CD4-positive, alpha-beta T cell treated with Interleukin-17A for 1 hour (primary cell): Measurements from ENCODE around the gene GOLGA6L7.
A peak's percentile ranks its signal among the peaks of the same experiment; 100 is the strongest.
"Not testable (repeated sequence)": the region's sequence is repeated elsewhere in the genome, so short reads cannot be mapped to it uniquely, and the experiment has no call there.

Experiments
- DNase-seq: peaks from one replicate; pipeline ENCODE4 v3.0.0-alpha.2; 2020

The GOLGA6L7 gene, protein sequence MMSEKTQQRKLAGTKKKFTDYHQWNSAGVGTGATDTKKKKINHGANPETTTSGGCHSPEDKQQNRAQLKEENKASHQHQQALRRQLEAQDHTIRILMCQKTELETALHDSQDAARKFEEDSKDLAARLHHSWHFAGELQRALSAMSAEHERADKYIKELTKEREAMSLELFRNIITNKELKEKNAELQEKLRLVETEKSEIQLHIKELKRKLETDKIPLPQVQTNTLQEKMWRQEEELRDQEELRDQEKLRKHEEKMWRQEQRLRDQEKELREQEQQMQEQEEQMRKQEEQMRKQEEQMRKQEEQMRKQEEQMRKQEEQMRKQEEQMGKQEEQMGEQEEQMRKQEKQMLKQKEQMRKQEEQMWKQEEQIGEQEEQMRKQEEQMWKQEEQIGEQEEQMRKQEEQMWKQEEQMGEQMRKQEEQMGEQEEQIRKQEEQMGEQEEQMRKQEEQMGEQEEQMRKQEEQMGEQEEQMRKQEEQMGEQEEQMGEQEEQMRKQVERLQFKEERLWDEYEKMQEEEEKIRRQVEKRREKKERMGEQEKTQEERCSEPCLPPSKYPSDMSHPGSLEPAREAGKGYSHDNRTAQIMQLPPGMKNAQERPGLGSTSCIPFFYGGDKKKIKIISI

DNA sequence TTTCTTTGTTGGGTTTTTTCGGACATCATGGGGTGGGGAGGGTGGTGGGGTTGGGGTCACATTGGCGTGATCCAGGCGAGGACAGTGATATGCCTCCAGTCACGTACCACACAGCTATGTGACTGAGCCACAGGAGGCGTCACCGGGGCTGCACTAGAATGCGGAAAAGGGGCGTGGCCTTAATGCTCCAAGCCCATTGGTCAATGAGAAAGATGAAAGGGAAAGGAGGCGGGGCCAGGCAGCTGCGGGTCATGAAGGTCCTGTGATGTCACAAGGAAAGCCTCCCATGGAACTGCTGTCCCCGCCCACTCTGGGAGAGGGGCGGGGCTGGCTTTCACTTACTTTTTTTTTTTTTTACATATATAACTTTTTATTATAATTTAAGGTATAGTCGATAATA lies at the start of gene GOLGA6L7:
Gene GOLGA6L7 (minus strand): TSS at position 124 of the 400 bp plus-strand sequence. CDS start 95 bp downstream, at position 29.
- DNase-seq, result not testable (repeated sequence)

DNA sequence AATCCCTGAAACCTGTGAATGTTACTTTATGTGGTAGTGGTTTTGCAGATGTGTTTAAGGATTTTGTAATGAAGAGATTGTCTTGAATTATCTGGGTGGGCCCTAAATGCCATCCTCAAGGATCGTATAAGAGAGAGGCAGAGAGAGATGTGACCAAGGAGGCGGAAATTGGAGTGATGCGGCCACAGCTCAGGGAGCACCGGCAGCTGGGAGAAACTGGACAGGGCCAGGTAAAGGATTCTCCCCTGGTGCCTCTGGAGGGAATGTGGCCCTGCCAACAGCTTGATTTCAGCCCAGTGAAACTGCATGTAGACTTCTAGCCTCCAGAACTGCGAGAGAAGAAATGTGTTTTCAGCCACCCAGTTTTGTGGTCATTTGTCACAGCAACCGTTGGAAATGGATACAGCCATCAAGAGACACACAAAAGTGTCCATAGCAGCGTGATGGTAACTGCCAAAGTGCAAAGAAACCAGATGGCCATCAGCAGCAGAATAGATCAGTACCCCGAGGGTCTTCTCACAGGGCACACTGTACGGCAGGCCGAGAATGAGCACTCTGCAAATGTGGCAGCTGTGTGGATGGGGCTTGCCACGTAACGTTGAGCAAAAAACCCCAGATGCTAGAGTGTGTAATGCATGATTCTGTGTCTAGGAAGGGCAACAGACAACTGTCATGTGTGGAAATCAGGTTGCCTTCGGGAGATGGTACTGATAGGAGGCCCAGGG lies 49.6 kb upstream of the GOLGA6L7 start:
- DNase-seq, result no peak

DNA sequence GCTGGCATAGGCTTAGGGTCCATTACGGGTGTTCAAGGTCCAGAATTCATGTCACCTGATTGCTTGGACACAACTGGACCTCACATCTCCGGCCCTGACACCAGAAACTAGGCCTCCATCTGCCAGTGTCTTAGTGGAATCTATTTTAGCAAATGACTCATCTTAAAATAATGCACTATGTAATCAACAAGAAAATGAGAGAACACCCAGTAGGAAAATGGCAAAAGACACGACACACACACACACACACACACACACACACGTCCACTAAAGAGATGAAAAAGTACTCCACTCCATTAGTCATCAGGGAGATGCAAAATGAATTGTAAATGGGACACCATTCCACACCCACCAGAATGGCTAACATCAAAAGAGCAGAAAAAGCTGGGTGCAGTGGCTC lies 48.5 kb upstream of the GOLGA6L7 start:
- no peak for DNase-seq

DNA sequence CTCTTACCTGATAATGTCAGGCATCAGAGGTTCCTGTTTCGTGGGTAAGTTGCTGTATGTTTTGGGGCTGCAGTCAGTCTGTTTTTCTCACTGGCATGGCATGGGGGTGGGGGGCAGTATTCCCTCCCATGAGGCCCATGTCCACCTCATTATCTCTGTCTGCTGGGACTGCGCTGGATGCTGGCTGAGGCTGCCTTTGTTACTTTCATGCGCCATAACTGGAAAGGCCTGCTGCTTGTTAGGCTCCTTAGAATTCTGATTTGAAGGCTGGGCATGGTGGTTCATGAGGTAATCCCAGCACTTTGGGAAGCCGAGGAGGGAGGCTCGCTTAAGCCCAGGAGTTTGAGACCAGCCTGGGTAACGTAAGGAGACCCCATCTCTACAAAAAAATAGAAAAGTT lies 47.1 kb upstream of the GOLGA6L7 start:
- DNase-seq, result no peak

GRCh38 chr15:28895146-28895545 lies 46.7 kb upstream of the GOLGA6L7 start:
- no peak for DNase-seq

- no peak for DNase-seq
Measured at GRCh38 chr15:28894631-28895030, 46.2 kb upstream of the GOLGA6L7 start.

- DNase-seq, result no peak
Measured at GRCh38 chr15:28892789-28893610, 44.6 kb upstream of the GOLGA6L7 start.

GRCh38 chr15:28891588-28891987 lies 43.1 kb upstream of the GOLGA6L7 start:
- DNase-seq, result no peak

- DNase-seq, result peak; percentile 38
Measured at GRCh38 chr15:28890711-28891495, 42.5 kb upstream of the GOLGA6L7 start.

DNA sequence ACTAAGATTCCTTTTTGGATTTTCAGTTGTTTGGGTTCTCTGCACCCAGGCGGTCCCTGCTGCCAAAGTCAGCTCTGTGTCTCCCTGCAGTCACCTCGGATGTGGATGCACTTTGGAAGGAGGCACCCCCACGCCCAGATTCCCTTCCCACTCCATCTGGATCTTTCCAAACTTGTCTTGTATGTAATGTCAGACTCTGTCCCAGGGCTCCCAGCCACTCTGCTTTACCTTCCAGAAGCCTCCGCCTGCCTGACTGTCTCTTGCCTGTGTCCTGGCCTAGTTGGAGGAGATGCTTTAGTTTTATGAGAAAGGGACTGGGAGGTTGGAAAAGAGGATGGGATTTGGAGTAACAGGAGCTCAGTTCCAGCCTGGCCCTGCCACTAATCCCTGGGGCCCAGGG lies 41.8 kb upstream of the GOLGA6L7 start:
- not testable (repeated sequence) for DNase-seq

DNA sequence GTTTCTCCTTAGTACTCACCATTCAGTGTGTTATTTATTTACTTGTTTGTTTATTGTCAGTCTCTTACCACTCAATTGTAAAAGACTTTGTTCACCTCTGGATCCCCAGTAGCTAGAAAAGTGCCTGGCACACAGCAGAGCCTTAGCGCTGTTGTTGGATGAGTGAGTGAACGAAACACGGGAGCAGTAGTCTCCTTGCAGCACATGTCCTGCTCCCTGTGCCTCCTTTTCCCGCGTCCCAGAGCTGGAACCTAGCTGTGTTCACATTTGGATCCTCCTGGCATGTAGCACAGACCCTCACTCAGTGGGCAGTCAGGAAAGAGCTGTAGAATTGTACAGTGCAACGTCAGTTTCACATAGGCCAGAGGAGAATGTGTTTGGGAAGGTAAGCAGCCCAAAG lies 41.4 kb upstream of the GOLGA6L7 start:
- not testable (repeated sequence) for DNase-seq

DNA sequence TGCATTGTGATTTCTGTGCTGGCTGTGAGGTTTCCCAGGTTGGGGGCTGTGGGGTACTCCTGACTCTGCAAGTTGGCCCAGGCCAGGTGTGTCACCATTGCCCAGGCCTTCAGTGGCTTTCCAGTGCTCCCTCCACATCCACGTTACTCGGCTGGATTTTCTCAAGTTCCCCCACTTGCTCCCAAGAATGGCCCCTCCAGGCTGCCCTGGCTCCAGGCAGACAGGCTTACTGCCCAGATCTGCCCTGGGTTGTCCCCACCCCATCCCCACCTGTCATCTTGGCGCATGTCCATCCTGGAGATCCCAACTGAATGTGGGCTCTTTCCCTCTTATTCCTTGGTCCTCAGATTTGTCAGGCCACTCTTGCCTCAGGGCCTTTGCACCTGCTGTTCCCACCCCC lies 40.9 kb upstream of the GOLGA6L7 start:
- no peak for DNase-seq

DNA sequence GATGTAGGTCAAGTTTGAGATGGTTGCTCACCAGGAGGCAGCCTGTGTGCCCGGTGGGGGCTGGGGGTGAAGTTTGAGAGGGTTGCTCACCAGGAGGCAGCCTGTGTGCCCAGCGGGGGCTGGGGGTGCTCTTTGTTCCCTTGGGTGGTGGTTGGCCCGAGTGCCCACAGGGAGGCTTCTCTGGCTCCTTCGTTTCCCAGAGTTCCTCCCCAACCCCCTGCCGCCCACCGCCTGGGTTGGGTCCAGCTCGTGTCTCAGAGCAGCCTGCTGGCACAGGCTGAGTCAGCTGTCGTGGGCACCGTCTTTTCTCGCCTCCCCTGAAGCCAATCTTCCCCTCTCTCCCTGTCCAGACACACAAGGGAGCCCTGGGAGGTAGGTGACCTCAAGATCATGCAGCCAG lies 40.5 kb upstream of the GOLGA6L7 start:
- no peak for DNase-seq

DNA sequence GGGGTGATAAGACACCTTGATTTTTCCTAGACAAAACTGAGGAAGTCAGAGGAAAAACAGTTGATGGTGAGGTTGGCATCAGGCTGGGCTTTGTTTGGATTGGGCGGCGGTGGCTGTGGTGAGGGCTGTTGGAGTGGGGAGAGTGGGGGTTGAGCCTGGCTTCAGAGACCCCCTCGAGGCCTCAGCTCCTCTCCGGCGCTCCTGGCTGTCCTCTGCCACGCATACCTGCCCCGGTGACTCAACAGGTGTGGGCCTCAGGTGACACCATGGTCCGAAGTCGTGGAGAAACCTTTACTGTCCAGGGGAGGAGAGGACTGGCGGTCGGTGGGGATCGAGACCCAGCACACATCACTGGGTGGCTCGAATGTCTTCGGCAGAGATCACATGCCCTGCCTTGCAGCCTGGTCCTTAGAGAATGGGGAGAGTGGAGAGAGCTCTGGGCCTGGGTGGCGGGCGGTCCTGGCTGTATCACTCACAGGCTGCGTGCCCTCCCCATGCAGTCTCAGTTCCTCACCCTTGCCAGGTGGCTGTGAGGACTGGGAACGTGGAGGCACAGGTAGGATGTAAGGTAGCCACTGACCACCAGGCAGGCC lies 40.0 kb upstream of the GOLGA6L7 start:
- no peak for DNase-seq

- DNase-seq, result no peak
Measured at GRCh38 chr15:28887339-28888174, 39.1 kb upstream of the GOLGA6L7 start.

- DNase-seq, result no peak
Measured at GRCh38 chr15:28886431-28887338, 38.2 kb upstream of the GOLGA6L7 start.

GRCh38 chr15:28885630-28886430 lies 37.4 kb upstream of the GOLGA6L7 start, which contains the start of gene APBA2:
Gene APBA2 (plus strand): TSS chr15:28885974. CDS start chr15:29053885, 167,911 bp downstream.
- peak; percentile 45 for DNase-seq

DNA sequence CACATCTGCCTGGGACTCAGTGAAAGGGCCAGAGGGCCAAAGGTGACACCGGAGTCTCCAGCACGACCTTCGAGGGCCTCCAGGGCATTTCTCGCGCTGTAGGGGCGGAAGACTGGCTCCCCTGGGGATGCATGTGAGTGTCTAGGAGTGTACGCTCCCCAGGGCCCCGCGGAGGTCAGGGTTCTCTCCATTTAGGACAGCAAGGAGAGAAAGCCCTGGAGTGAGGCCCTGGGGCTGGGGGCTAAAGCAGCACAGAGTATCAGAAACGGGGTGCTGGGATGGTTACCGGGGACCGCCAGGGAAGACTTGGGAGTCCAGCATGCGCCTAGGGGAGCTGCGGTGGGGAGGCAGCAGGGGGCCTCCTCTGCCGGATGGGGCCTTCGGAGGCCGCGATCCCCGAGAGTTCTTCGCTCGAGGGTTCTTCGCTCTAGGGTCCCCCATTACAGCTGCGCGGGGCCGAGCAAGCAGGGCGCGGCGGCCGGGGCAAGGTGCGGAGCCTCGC lies 36.7 kb upstream of the GOLGA6L7 start:
- no peak for DNase-seq
